ENCODE data around the gene FMO1. TPM values are rescaled to one million over a fixed set of nuclear protein-coding genes. Genes with fewer than 3 reads are reported as not detected.
A peak's percentile ranks its signal among the peaks of the same experiment; 100 is the strongest.
"Not testable (repeated sequence)": the region's sequence is repeated elsewhere in the genome, so short reads cannot be mapped to it uniquely, and the experiment has no call there.

FMO1 gene
- total RNA-seq, 2 donors from 2014 or later, result not detected

GRCh38 chr1:171220581-171221054 is 27.7 kb upstream of the FMO1 start:
- H3K36me3 Mint-ChIP-seq (ENCODE audit: insufficient read depth in 2 of 2), result no peaks in the 10 kb centered on the region
- no peaks in the 10 kb centered on the region for H3K27me3 Mint-ChIP-seq (ENCODE audit: low read depth)
- no peak for ATAC-seq (replicated peaks in 1 of 2)
- no peaks in the 10 kb centered on the region for H3K9me3 Mint-ChIP-seq
- DNase-seq, result no peak
- no peak overlapping the region for H3K4me3 Mint-ChIP-seq
- no peaks in the 10 kb centered on the region for H3K4me1 Mint-ChIP-seq (ENCODE audit: low read depth)
- H3K27ac Mint-ChIP-seq, result no peak overlapping the region

- no peak overlapping the region for H3K4me3 Mint-ChIP-seq
- H3K27me3 Mint-ChIP-seq (ENCODE audit: low read depth), result peaks cover 7% of the 10 kb centered on the region
- DNase-seq (no peak), ATAC-seq (replicated peaks in 1 of 2) (no peak)
- H3K9me3 Mint-ChIP-seq, result no peaks in the 10 kb centered on the region
- no peaks in the 10 kb centered on the region for H3K4me1 Mint-ChIP-seq (ENCODE audit: low read depth)
- H3K36me3 Mint-ChIP-seq (ENCODE audit: insufficient read depth in 2 of 2), result no peaks in the 10 kb centered on the region
- H3K27ac Mint-ChIP-seq, result no peak overlapping the region
Observed at GRCh38 chr1:171221665-171222591, 26.4 kb upstream of the FMO1 start.

GRCh38 chr1:171222936-171223335 is 25.4 kb upstream of the FMO1 start:
- Mint-ChIP-seq H3K4me3 (no peak overlapping the region), H3K36me3 (ENCODE audit: insufficient read depth in 2 of 2) (no peaks in the 10 kb centered on the region), H3K4me1 (ENCODE audit: low read depth) (no peaks in the 10 kb centered on the region), H3K9me3 (no peaks in the 10 kb centered on the region), H3K27me3 (ENCODE audit: low read depth) (peaks cover 14% of the 10 kb centered on the region), H3K27ac (no peak overlapping the region)
- no peak for ATAC-seq (replicated peaks in 1 of 2)
- DNase-seq, result no peak

GRCh38 chr1:171224257-171224656 is 24.0 kb upstream of the FMO1 start:
- not testable (repeated sequence) for DNase-seq; ATAC-seq (replicated peaks in 1 of 2); H3K4me1 Mint-ChIP-seq (ENCODE audit: low read depth); H3K36me3 Mint-ChIP-seq (ENCODE audit: insufficient read depth in 2 of 2); H3K9me3 Mint-ChIP-seq; H3K27ac Mint-ChIP-seq; H3K4me3 Mint-ChIP-seq
- peaks cover 14% of the 10 kb centered on the region for H3K27me3 Mint-ChIP-seq (ENCODE audit: low read depth)

- DNase-seq (peak; percentile 10 to 23), ATAC-seq (replicated peaks in 1 of 2) (peak; percentile 62 to 68)
- H3K27me3 Mint-ChIP-seq (ENCODE audit: low read depth), result peaks cover 14% of the 10 kb centered on the region
- H3K9me3 Mint-ChIP-seq, result no peaks in the 10 kb centered on the region
- no peaks in the 10 kb centered on the region for H3K4me1 Mint-ChIP-seq (ENCODE audit: low read depth)
- no peaks in the 10 kb centered on the region for H3K36me3 Mint-ChIP-seq (ENCODE audit: insufficient read depth in 2 of 2)
- H3K27ac Mint-ChIP-seq, result no peak overlapping the region
- H3K4me3 Mint-ChIP-seq, result no peak overlapping the region
Observed at GRCh38 chr1:171226747-171227370, 21.4 kb upstream of the FMO1 start.

- Mint-ChIP-seq H3K27me3 (ENCODE audit: low read depth) (peaks cover 18% of the 10 kb centered on the region), H3K4me3 (no peak overlapping the region), H3K4me1 (ENCODE audit: low read depth) (no peaks in the 10 kb centered on the region)
Observed at GRCh38 chr1:171231326-171231725, 17.0 kb upstream of the FMO1 start.

GRCh38 chr1:171233183-171233582 is 15.1 kb upstream of the FMO1 start:
- H3K9me3 Mint-ChIP-seq, result peaks cover 1 to 3% of the 10 kb centered on the region in 2 donors
- peaks cover 0 to 2% of the 10 kb centered on the region in 2 donors for H3K36me3 Mint-ChIP-seq (ENCODE audit: insufficient read depth in 2 of 2)
- DNase-seq (no peak), ATAC-seq (replicated peaks in 1 of 2) (no peak)
- H3K4me1 Mint-ChIP-seq (ENCODE audit: low read depth), result no peaks in the 10 kb centered on the region
- no peak overlapping the region for H3K4me3 Mint-ChIP-seq
- peaks cover 7% of the 10 kb centered on the region for H3K27me3 Mint-ChIP-seq (ENCODE audit: low read depth)
- no peak overlapping the region for H3K27ac Mint-ChIP-seq

More at GRCh38 chr1:171231326-171231725, 17.0 kb upstream of the FMO1 start:
- H3K36me3 Mint-ChIP-seq (ENCODE audit: insufficient read depth in 2 of 2), result peaks cover 0 to 2% of the 10 kb centered on the region in 2 donors
- no peak for DNase-seq
- ATAC-seq (replicated peaks in 1 of 2), result no peak
- no peak overlapping the region for H3K27ac Mint-ChIP-seq
- peaks cover 0 to 1% of the 10 kb centered on the region in 2 donors for H3K9me3 Mint-ChIP-seq

GRCh38 chr1:171236231-171236630 is 12.1 kb upstream of the FMO1 start:
- not testable (repeated sequence) for H3K27ac Mint-ChIP-seq; DNase-seq; H3K36me3 Mint-ChIP-seq (ENCODE audit: insufficient read depth in 2 of 2); H3K4me3 Mint-ChIP-seq; ATAC-seq (replicated peaks in 1 of 2); H3K27me3 Mint-ChIP-seq (ENCODE audit: low read depth); H3K4me1 Mint-ChIP-seq (ENCODE audit: low read depth)
- H3K9me3 Mint-ChIP-seq, result peaks cover 6 to 12% of the 10 kb centered on the region in 2 donors

- Mint-ChIP-seq H3K27me3 (ENCODE audit: low read depth) (peaks cover 20% of the 10 kb centered on the region), H3K36me3 (ENCODE audit: insufficient read depth in 2 of 2) (no peaks in the 10 kb centered on the region), H3K27ac (no peak overlapping the region), H3K4me3 (no peak overlapping the region), H3K4me1 (ENCODE audit: low read depth) (no peaks in the 10 kb centered on the region), H3K9me3 (peaks cover 5 to 7% of the 10 kb centered on the region in 2 donors)
- ATAC-seq (replicated peaks in 1 of 2), result no peak
- DNase-seq, result no peak
Observed at GRCh38 chr1:171243878-171244277, 4.4 kb upstream of the FMO1 start.

GRCh38 chr1:171245458-171246064 is 2.7 kb upstream of the FMO1 start:
- peak in 1 of 2 donors; percentile 9 for DNase-seq
- no peaks in the 10 kb centered on the region for H3K9me3 Mint-ChIP-seq
- H3K27ac Mint-ChIP-seq, result no peak overlapping the region
- H3K27me3 Mint-ChIP-seq (ENCODE audit: low read depth), result peaks cover 33% of the 10 kb centered on the region
- no peak for ATAC-seq (replicated peaks in 1 of 2)
- no peaks in the 10 kb centered on the region for H3K4me1 Mint-ChIP-seq (ENCODE audit: low read depth)
- no peaks in the 10 kb centered on the region for H3K36me3 Mint-ChIP-seq (ENCODE audit: insufficient read depth in 2 of 2)
- H3K4me3 Mint-ChIP-seq, result no peak overlapping the region

- Mint-ChIP-seq H3K9me3 (no peaks in the 10 kb centered on the region), H3K36me3 (ENCODE audit: insufficient read depth in 2 of 2) (no peaks in the 10 kb centered on the region), H3K4me1 (ENCODE audit: low read depth) (no peaks in the 10 kb centered on the region), H3K27ac (no peak overlapping the region), H3K27me3 (ENCODE audit: low read depth) (peaks cover 47% of the 10 kb centered on the region), H3K4me3 (no peak overlapping the region)
- DNase-seq (no peak), ATAC-seq (replicated peaks in 1 of 2) (no peak)
Observed at GRCh38 chr1:171247501-171247900, 793 bp upstream of the FMO1 start.

GRCh38 chr1:171248841-171249240 is 547 bp downstream of the FMO1 start:
- H3K27me3 Mint-ChIP-seq (ENCODE audit: low read depth), result peaks cover 52% of the 10 kb centered on the region
- no peak for DNase-seq
- H3K4me1 Mint-ChIP-seq (ENCODE audit: low read depth), result no peaks in the 10 kb centered on the region
- no peak for ATAC-seq (replicated peaks in 1 of 2)
- H3K27ac Mint-ChIP-seq, result no peak overlapping the region
- H3K36me3 Mint-ChIP-seq (ENCODE audit: insufficient read depth in 2 of 2), result no peaks in the 10 kb centered on the region
- no peaks in the 10 kb centered on the region for H3K9me3 Mint-ChIP-seq
- H3K4me3 Mint-ChIP-seq, result no peak overlapping the region

GRCh38 chr1:171250263-171250662 is 2.0 kb downstream of the FMO1 start:
- no peaks in the 10 kb centered on the region for H3K9me3 Mint-ChIP-seq
- H3K27ac Mint-ChIP-seq, result no peak overlapping the region
- no peaks in the 10 kb centered on the region for H3K4me1 Mint-ChIP-seq (ENCODE audit: low read depth)
- ATAC-seq (replicated peaks in 1 of 2) (no peak), DNase-seq (no peak)
- no peak overlapping the region for H3K4me3 Mint-ChIP-seq
- no peaks in the 10 kb centered on the region for H3K36me3 Mint-ChIP-seq (ENCODE audit: insufficient read depth in 2 of 2)
- H3K27me3 Mint-ChIP-seq (ENCODE audit: low read depth), result peaks cover 57% of the 10 kb centered on the region
